A673 (cell line): ENCODE results near the gene SEC31B. TPM values are rescaled to one million over a fixed set of nuclear protein-coding genes. Genes with fewer than 3 reads are reported as not detected.

Source experiments
- BruUV-seq: library from RNA; stranded (reverse); fragments of 400-500 nt; replicated peaks from 2 replicates; lab custom pipeline; 2021; lab: Mats Ljungman, UMichigan
- CTCF ChIA-PET: fragments of 300-600 bp; sonication (Branson Sonifier 250); formaldehyde crosslinking; loops from one replicate; lab custom pipeline; 2022; ENCODE audit warnings: antibody characterized with exemption; lab: Charles Lee
- POLR2A ChIA-PET: fragments of 300-600 bp; sonication (Branson Sonifier 250); formaldehyde crosslinking; loops from one replicate; lab custom pipeline; 2022; ENCODE audit warnings: antibody characterized with exemption; ENCODE audit not compliant: low non-redundant PET; lab: Charles Lee
- DNase-seq: peaks from one replicate; pipeline ENCODE4 v3.0.0-alpha.2; 2015; ENCODE audit warnings: low spot score
- H3K27ac ChIP-seq: fragments of 200-600 bp; sonication (generic); 2 replicates; pipeline ENCODE4 v1.5.1; 2016; ENCODE audit warnings: mixed run types, low read depth, mild to moderate bottlenecking, mixed read lengths, antibody characterized with exemption, low read length; ENCODE audit not compliant: poor library complexity, severe bottlenecking
- H3K27me3 ChIP-seq: fragments of 200-600 bp; sonication (generic); replicated peaks from 2 replicates; pipeline ENCODE4 v1.6.1; 2017; ENCODE audit warnings: mixed run types, low read depth, mild to moderate bottlenecking, mixed read lengths, antibody characterized with exemption, low read length; ENCODE audit not compliant: insufficient read depth, poor library complexity
- H3K36me3 ChIP-seq: fragments of 200-600 bp; sonication (generic); 2 replicates; pipeline ENCODE4 v1.6.1; 2016; ENCODE audit warnings: mixed run types, mild to moderate bottlenecking, mixed read lengths, antibody characterized with exemption, low read length; ENCODE audit not compliant: insufficient read depth, poor library complexity, severe bottlenecking
- H3K4me1 ChIP-seq: fragments of 200-600 bp; sonication (generic); 2 replicates; pipeline ENCODE4 v1.6.1; 2017; ENCODE audit warnings: mixed run types, mild to moderate bottlenecking, mixed read lengths, antibody characterized with exemption, low read length; ENCODE audit not compliant: insufficient read depth, poor library complexity, severe bottlenecking
- H3K4me3 ChIP-seq: fragments of 200-600 bp; sonication (generic); 2 replicates; pipeline ENCODE4 v1.5.1; 2016; ENCODE audit warnings: low read depth, mixed run types, mild to moderate bottlenecking, mixed read lengths, low read length; ENCODE audit not compliant: poor library complexity, severe bottlenecking
- H3K9me3 ChIP-seq: fragments of 200-600 bp; sonication (generic); 2 replicates; pipeline ENCODE4 v1.6.1; 2016; ENCODE audit warnings: mixed run types, low read depth, mild to moderate bottlenecking, mixed read lengths, antibody characterized with exemption, low read length; ENCODE audit not compliant: poor library complexity, severe bottlenecking
- EZH2 ChIP-seq: fragments of 200-600 bp; sonication (generic); IDR thresholded peaks from 2 replicates; pipeline ENCODE4 v1.6.1; 2017; ENCODE audit warnings: borderline replicate concordance, low read depth, mild to moderate bottlenecking, mixed read lengths, antibody characterized with exemption, low read length; ENCODE audit not compliant: poor library complexity, severe bottlenecking
- intact Hi-C: fragments of 100-400 bp; cut with micrococcal nuclease; formaldehyde crosslinking; loops from one replicate; pipeline ENCODE4 v1.10.0; 2022; ENCODE audit not compliant: unreplicated experiment
- total RNA-seq: library from RNA; stranded (reverse); gene quantifications from 2 replicates; pipeline ENCODE4 v1.2.3, GENCODE V29; 2021
- TF ChIP-seq, protein P1 (sequence below): fragments of 300-800, 200-600 bp; sonication (generic); conservative IDR thresholded peaks from 2 replicates; pipeline ENCODE4 v1.5.1; 2017; ENCODE audit warnings: low read depth, mild to moderate bottlenecking, antibody characterized with exemption, low read length, moderate library complexity, mixed read lengths

SEC31B gene
- total RNA-seq, 1 experiment from 2014 or later, result 3.8 TPM

DNA sequence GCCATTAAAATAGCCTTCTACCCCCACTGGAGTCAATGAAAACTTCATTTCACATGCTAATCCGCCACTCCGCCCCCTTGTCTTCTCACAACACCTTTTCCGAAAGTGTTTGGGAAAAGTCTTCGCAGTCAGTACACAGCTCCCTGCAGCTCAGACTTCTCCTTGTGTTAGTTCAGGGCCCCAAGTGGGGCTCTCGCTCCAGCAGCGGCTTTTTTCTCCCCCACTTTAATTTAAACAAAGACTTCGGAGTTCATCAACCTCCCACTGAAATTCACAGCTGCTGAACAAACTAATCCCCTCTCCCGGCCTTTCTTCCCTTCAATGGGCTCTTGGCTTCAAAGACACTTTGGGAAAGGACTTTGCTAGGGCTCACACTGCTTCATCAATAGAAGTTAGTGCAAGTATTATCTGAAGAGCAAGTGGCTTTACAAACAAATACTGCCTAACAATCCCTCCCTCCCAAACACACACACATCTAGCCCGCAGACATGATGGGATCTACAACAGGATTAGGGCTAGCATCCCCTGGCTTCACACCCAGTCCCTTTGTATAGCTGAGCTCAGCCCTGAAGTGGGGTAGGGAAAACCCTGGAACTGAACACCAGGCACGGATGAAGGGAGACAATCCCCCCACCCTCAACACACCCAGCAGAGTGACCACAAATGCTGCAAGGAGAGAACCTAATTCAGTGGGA, 33.7 kb downstream of the SEC31B start:
- intact Hi-C loops, result no loop called here
- no peaks in the 10 kb centered on the region for H3K36me3 ChIP-seq
- DNase-seq, result no peak
- TF ChIP-seq, protein P1, sequence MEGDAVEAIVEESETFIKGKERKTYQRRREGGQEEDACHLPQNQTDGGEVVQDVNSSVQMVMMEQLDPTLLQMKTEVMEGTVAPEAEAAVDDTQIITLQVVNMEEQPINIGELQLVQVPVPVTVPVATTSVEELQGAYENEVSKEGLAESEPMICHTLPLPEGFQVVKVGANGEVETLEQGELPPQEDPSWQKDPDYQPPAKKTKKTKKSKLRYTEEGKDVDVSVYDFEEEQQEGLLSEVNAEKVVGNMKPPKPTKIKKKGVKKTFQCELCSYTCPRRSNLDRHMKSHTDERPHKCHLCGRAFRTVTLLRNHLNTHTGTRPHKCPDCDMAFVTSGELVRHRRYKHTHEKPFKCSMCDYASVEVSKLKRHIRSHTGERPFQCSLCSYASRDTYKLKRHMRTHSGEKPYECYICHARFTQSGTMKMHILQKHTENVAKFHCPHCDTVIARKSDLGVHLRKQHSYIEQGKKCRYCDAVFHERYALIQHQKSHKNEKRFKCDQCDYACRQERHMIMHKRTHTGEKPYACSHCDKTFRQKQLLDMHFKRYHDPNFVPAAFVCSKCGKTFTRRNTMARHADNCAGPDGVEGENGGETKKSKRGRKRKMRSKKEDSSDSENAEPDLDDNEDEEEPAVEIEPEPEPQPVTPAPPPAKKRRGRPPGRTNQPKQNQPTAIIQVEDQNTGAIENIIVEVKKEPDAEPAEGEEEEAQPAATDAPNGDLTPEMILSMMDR, result no peak
- no peak for TF ChIP-seq EZH2
- no peak overlapping the region for H3K4me3 ChIP-seq
- no peak overlapping the region for H3K27ac ChIP-seq
- H3K4me1 ChIP-seq, result peaks cover 4% of the 10 kb centered on the region
- no peaks in the 10 kb centered on the region for H3K9me3 ChIP-seq
- ChIA-PET CTCF (no interaction called here), POLR2A (no interaction called here)
- peaks cover 12% of the 10 kb centered on the region for H3K27me3 ChIP-seq
- no TSS peak for BruUV-seq

GRCh38 chr10:100485366-100485765, 34.3 kb downstream of the SEC31B start:
- no peak for DNase-seq
- peaks cover 4% of the 10 kb centered on the region for H3K4me1 ChIP-seq
- H3K4me3 ChIP-seq, result no peak overlapping the region
- BruUV-seq, result no TSS peak
- H3K36me3 ChIP-seq, result no peaks in the 10 kb centered on the region
- H3K27me3 ChIP-seq, result peaks cover 18% of the 10 kb centered on the region
- no peaks in the 10 kb centered on the region for H3K9me3 ChIP-seq
- TF ChIP-seq EZH2, result no peak
- TF ChIP-seq, protein P1, result no peak
- ChIA-PET CTCF (no interaction called here), POLR2A (no interaction called here)
- H3K27ac ChIP-seq, result no peak overlapping the region
- intact Hi-C loops, result no loop called here

- no peaks in the 10 kb centered on the region for H3K36me3 ChIP-seq
- ChIA-PET POLR2A (no interaction called here), CTCF (no interaction called here)
- intact Hi-C loops, result no loop called here
- H3K4me3 ChIP-seq, result no peak overlapping the region
- BruUV-seq, result no TSS peak
- H3K4me1 ChIP-seq, result peaks cover 4% of the 10 kb centered on the region
- no peak overlapping the region for H3K27ac ChIP-seq
- TF ChIP-seq, protein P1, result no peak
- TF ChIP-seq EZH2, result no peak
- H3K27me3 ChIP-seq, result peaks cover 31% of the 10 kb centered on the region
- no peak for DNase-seq
- H3K9me3 ChIP-seq, result no peaks in the 10 kb centered on the region
Measured at GRCh38 chr10:100483876-100484666, 35.6 kb downstream of the SEC31B start.
